CD4-positive, alpha-beta T cell treated with Interleukin-17A for 4 hours (primary cell): ENCODE measurements around the gene NYAP2.

ENCODE experiments used
- DNase-seq: peaks from one replicate; pipeline ENCODE4 v3.0.0-alpha.2; 2020; ENCODE audit warnings: mixed read lengths

Gene NYAP2

DNA sequence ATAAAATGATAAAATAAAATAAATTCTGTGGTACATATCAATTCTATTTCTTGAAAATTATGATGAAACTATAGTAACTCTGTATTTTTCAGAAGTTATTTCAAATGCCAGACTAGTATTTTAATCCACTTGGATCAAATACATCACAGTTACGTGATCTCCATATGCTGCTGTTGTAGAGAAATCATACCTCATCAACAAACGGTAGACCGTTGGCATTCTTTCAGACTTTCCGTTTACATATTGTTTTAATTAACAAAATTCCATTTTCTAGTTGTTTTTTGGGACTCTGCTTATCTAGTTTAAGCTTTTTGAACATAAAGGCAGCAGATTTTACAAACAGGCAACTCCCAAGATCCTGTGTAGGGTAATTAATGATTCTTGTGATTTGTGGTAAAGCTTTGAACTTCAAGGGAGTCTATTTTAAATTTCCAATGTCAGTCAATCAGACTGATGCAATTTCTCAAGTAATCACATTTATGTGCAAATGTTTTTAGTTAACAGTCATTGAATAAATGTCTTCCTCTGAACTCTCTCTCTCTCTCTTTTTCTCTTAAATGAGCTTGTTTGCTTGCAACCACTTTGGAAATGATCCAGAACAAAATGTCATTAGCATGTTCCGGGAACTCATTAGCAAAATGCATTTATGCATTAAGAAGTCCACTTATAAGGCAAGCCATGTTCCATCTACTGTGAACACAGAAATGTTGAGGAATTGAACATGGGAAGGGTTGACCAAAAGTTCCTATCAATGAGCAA, 31.8 kb downstream of the NYAP2 start:
- DNase-seq: no peak

DNA sequence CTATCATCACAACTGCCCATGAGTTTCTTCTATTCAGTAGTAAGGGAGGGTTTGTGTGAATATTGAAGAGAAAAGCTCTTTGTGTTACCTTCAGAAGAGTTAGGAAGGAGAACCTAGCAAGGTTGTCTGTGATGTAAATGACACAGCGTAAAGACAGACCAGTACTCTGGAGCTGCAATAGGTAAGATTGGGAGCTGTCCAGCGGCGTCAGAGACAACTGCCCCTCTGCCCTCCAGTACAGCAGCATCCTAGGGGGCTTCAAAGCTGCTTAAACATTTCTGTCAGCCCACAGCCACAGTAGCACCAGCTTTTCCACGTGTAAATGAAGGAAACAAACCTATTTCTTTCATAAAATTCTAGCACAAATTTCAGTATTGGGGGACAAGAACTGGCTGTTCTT, 34.5 kb downstream of the NYAP2 start:
- no peak for DNase-seq

DNA sequence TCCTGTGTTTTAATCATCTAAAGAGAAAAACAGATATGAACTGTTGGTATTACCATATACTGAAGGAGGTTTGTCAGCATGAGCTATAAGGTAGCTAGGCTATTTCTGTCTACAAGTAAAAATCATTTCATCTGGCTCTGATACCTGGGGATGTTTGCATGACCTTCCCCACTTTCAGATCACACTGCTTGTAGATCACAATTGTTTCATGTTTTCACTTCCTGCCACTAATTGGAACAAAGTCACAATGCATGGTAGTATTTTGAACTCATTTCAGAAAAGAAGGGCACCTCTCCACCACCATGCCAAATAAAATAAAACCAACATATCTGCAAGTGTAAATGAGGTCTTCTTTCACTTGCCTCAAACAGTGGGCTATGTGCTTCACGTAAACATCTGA, 37.8 kb downstream of the NYAP2 start:
- DNase-seq: no peak

DNA sequence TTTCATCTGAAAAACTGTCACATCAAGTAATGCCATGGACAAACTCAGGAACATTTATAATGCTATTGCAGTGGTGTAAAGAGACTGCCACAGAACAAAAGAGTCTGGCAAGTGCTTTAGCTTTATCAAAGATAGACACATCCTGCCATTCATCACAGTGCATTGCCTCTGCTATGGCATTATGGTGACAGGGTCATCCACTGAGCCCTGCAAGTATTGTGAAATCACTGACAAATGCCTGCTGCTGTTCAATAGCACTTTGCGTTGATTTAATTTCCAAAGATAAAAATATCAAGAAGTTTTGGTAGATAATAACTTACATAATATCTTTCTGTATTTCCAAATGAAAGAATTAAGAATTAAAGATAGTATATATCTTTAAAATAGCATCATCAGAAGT, 38.7 kb downstream of the NYAP2 start:
- DNase-seq: no peak

DNA sequence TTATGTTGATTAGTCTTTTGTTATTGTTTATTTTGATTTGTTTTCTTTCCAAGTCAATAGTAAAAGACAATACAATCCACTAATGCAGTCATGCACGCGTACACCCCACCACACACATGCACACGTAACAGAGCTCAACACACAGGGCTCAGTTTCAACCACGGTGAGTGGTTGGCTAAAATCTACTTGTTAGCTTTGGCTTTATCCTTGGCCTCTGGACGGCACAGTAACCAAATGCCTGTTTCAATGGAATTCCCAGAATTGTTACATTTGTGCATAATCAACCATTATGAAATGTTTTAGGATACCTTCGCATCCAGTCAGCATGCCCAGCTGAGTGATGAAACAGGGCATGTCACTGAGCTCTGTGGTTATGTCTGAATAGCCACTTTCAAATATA, 53.2 kb downstream of the NYAP2 start:
- no peak for DNase-seq

DNA sequence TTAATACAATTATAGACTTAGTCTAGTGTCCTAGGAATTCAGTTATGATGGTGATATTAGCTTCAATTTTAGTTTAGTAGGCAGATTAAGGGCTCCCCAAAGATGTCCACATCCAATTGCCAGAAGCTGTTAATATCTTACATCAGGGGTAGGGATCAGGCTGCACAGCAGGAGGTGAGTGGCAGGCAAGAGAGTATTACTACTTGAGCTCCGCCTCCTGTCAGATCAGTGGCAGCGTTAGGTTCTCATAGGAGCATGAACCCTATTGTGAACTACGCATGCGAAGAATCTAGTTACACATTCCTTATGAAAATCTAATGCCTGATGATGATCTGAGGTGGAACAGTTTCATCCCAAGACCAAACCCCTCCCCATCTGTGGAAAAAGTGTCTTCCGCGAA, 54.9 kb downstream of the NYAP2 start:
- DNase-seq: no peak

DNA sequence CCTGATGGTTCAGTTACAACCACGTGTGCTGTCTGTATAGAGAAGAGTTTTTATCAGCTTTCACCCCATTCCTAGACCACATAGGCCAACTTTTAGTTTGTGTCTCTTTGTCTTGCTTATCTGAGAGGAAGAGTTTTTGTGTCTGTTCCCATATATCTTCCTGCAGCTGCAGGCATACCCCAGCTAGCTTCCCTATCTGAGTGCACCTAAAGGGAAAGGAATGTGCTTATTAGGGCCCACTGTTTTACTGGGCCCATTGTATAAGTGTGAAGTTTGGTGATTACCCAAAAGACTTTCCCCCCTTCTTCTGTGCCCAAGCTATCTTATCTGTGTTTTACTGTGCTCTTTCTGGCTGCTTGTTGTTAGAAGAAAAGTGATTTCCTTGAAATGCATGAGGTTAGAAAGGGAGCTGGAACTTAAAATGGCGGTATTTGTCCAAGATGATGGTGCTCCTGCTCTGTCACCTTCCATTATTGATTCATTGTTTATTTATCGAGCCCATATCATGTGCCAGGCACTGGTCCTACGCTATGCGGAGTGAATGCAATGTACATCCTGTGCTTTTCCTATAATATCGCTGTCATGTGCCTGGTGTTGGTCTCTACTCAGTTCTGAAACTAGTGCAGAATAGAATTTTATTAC, 57.2 kb downstream of the NYAP2 start:
- DNase-seq: no peak

DNA sequence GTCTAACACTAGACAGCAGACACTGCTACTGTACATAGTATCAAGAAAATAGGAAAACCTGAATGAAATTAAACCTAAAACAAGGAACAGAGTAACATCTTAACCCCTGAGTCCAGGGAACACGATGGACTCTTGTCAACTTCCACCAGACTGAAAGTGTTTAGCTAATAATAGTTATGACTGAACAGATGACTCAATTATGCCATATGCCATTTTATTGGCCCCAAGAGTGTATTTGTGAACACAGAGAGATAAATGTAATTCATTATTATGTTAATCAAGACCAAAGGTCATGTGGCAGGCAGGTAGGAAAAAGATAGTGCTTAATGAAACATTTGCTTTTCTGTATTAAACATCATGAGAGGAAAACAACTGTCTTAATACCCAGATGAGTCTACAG, 58.0 kb downstream of the NYAP2 start:
- no peak for DNase-seq

DNA sequence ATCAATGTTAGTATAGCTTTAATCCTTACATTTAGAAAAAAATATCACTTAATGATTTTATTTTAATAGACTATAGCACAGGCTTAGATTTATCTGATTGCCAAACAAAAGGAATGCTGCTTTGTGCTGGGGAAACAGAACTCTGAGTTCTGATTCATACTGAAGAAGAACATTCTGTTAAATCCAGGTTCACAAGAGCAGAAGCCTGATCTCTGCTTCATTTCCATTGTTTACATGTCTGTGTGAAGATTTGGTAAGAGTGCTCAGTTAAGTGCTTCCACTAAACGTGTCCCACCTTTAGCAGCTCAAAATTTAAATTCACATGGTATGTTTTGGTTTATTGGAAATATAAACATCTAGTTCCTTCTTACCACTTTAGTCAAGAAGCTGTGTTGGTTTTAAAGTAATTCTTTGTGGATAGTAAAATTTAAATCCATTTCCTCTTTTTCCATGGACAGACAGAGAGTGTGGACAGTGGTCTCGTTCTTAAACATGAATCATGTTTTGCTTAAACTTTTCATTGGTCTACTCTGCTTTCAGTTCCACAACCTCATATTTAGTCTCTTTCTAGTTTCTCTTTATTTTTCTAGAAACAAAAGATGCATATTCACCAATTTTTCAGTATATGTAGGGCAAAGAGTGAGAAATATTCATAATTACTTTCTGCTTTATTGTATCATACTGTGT, 59.1 kb downstream of the NYAP2 start:
- no peak for DNase-seq

DNA sequence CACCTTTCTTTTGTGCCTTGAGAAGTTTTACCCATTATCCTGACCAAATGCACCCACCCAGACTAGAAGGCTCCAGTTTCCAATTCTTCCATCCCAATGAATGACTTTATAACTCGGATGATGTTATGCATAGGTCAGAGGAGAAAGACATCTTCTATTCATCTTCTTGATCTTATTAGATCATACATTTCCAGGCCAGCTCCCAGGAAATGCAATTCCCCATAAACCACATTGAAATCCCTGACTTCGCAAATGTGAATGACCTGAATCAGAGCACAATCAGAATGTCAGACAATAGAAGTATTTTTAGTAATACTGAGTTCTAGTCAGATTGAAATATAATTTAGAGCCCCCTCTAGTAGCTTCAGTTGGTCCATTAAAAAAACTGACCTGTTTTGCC, 62.9 kb downstream of the NYAP2 start:
- DNase-seq: no peak

DNA sequence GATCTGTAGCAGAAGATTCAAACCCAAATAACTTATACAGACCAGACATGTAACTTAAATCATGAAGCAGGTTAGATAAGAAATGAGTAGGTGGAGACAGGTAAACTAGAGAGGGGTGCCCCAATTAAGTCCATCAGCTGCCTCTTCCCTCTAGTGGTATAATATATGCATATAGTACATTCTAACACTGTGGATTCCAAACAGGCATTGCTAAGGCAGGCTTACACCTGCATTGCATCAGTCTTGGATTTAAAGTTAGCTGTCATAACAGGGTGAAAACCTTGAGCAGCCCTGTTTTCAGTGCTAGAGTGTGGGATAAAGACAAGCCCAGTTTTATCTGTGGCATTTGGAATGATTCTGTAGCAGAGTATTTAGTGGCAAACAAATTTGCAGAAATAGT, 63.4 kb downstream of the NYAP2 start:
- no peak for DNase-seq

DNA sequence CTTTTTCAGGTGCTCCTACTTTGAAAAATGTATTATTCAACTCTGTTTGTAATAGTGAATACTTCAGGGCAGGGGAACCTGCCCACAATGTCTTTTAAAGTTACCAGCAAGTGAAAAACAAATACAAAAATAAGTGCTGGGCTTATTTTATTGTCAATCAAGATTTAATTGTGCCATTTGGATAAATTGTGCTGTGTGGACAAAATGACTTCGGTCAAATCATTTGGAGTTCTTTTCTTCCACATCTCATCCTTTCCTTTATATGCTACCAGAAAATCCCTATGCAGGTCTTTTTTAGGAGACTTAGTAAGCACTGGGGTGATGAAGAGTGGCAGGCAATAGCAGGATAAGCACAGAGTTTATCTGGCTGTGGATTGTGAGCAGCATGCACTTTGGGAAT, 63.9 kb downstream of the NYAP2 start:
- no peak for DNase-seq

DNA sequence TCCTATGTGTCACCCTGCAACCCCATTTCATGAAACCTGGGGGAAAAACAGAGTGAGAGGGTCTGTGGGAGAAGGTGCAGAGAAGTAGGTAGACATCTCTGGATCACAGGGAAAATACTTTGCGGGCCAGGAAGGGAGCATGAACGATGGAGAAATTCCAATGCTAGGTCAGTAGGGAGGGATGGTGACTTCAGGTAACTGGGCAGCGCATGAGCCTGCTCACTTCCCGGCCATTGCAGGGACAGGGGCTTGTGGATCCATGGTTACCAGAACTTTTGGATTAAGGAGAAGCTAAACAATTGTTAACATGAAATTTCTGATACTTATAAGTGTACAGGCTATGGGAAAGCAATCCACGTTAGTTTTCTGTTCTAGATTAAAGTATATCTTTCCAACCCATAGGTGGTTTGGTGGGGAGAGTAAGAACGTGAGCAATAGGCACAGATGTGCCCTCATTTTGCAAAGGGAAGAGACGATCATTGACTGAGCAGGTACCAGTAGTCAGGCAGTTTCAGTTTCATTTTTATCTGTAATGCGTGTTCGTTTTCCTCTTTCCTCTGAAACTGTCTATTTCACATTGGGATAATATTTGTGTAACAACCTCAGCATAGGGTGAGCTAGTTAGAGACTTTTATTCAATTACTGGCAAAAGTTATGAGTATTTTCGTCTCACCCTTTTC, 65.0 kb downstream of the NYAP2 start:
- DNase-seq: no peak

DNA sequence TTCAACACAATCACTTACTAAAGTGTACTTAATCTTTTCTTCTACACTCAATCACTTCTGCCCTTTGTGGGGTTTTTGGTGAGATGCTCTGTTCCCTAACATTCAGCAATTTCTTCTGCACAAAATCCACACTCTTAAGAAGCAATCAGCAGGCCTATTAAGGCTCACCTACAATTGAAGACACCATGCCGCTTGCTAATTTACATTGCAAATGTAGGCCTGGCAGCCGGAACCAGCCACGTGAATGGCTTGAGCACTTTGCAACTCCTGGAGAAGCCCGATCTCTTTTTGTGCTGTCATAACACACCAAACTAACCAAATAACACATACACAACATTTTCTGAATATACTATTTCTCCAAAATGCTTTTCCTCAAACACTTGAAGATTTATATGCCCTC, 66.3 kb downstream of the NYAP2 start:
- no peak for DNase-seq

DNA sequence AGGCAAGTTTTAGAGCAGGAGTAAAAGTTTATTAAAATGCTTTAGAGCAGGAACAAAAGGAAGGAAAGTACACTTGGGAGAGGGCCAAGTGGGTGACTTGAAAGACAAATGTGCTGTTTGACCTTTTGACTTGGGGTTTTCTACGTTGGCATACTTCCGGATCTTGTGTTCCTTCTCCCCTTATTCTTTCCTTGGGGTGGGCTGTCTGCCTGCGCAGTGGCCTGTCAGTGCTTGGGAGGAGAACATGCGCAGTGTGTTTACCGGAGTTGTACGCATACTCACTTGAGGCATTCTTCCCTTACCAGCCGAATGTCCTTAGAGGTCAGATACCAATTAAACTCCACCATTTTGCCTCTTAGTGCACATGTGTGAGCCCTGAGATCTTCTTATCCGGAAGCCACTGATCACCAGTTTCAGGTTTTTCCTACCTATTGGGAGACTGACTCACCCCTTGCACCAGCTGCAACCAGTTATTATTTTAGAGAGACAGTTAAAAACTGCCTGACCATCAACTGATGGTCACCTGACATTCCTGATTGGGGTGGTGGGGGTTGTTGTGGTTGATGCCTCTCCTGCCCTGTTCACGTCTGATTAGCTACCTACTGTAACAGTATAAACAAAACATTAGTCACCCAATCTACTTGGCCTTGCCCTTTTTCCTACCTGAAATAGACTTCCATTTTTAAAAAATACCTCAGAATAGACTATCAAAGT, 67.5 kb downstream of the NYAP2 start:
- no peak for DNase-seq

DNA sequence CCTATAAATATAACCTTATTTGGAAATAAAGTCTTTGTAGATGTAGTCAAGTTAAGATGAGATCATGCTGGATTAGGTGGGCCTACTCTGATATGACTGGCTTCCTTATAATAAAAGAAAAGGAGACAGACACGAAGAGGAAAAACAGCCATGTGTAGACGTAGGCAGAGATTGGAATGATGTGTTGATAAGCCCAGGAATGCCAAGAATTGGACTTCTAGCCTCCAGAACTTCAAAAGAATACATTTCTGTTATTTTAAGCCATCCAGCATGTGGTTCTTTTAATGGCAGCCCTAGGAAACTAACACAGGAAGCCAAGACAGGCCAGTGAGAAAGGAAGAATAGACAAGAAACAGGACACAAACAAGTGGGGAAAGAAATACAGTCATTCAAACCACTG, 68.6 kb downstream of the NYAP2 start:
- no peak for DNase-seq

DNA sequence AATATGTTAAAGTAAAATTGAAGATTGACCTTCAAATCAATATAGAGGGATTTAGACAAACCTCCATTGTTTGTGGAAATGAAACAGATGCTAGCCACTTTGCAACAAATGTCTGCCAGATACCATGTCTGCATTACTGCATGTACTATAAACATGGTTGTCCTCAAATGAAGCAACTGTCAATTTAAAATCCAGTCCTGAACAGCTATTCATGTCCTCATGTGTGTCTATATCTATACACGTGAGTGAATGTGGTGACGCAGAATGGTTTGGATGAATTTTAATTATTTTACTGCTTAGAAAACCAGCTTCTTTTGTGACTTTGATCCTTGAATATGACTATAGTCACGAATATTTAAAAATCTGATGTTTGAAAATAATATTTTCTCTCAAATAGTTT, 71.5 kb downstream of the NYAP2 start:
- DNase-seq: no peak

DNA sequence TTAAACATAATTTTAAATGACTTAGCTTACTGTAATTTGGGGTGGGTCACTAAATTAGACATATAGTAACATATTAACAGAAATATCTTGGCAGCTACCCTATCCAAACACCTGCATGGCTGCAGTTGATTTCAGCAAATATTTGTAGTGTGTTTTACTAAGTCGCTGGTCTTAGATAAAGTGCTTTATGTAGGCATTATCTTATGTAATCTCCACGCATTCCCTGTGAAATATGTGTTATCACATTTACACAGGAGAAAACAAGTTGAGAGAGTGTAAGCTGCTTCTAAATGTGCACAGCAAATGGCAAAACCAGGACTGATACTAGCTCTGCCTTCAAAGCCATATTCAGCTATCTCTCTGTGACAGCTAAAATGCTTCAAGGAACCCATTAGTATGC, 72.0 kb downstream of the NYAP2 start:
- no peak for DNase-seq

DNA sequence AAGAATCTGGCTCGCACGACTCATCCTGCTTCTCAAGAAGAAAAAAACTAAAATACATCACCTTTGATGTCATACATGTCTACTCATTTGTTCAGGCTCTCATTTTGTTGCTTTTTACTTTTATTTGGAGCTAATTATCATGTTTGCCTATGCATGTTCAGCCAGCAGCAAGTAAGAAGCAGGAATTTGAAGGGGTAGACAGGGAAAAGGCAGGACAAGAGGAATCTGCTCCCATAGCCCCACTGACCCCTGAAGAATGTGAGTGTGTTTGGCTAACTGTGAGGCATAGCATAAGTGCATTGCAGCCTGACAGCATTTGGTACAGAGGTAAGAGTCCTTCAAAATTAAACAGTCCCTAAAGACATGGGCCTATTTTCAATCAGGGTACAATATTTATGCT, 72.7 kb downstream of the NYAP2 start:
- no peak for DNase-seq

DNA sequence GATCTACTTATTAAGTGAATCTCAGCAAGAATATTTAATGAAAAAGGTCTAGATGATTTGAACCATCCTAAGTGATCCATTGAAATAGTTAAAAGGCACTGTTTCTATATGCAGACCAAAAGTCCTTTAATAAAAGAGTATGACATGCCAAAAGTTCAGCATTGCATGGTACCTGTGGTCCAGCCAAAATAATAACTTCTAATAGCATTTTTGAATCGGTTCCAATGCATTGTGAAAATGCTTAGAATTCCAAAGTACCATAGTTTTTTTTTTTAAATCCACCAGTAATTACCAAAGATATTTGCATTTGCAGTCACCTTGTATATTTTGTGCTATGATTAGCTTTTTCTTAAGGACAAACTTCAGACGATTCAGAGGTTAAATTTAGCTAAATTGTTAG, 79.9 kb downstream of the NYAP2 start:
- no peak for DNase-seq

DNA sequence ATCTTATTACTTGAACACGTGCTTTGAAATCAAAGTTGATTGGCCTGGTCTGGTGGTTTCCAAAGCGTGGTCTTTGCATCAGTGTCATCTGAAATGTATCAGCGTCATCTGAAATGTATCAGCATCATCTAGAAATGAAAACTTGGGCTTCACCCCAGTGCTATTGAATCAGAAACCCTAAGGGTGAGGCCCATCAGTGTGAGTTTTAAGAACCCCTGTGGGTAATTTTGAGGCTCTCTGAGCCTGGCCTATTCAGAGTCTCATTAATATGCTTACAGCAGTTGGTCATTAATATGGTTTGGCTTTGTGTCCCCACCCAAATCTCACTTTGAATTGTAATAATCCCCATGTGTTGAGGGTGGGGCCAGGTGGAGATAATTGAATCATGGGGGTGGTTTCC, 85.2 kb downstream of the NYAP2 start:
- no peak for DNase-seq

DNA sequence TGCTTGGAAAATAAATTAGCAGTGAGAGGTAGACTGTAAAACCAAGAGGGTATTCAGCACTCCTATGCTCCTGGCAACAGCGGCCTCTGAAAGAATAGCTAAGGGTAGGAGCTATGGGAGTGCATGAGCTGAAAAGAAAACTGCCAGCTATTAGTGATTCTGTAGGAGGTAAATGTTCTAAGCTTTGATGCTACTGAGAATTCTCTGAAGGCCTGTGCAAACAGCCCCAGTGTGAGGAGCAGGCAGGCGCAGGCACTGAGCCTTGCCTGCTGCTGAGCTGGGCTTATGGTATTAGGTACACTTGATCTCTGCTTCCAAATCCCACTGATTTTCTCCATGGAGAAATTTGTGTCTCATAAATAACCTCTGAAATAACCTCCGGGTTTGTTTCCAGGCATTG, 86.7 kb downstream of the NYAP2 start:
- DNase-seq: no peak

DNA sequence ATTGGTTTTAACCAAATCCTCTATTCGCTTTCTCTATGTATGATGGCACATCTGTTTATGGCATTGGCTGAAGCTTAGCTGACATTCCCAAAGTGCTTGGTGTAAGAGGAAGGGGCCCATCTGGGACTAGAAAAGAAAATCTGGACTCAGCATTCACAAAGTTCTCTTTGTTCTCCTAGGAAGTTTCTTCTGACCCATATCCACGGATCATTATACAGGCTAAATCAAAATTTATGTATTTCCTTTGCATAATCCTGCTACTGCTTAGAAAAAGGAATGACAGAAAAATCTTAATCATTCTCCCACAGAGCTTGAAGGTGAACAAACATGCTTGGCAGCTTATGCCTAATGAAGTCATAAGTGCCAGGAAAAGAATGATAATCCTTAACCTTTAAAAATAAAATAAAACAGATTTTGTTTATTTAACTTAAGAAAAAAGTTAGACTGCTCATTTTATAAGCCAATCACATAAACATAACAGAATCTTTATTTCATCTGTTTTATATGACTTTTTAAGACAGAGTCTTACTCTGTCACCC, 88.4 kb downstream of the NYAP2 start:
- no peak for DNase-seq
